ENCODE data around the gene BMS1. TPM values are rescaled to one million over a fixed set of nuclear protein-coding genes. Genes with fewer than 3 reads are reported as not detected.
"Not testable (repeated sequence)": the region's sequence is repeated elsewhere in the genome, so short reads cannot be mapped to it uniquely, and the experiment has no call there.

The BMS1 gene
- total RNA-seq, 2 experiments from 2014 or later: 17.5 to 18.1 TPM

DNA sequence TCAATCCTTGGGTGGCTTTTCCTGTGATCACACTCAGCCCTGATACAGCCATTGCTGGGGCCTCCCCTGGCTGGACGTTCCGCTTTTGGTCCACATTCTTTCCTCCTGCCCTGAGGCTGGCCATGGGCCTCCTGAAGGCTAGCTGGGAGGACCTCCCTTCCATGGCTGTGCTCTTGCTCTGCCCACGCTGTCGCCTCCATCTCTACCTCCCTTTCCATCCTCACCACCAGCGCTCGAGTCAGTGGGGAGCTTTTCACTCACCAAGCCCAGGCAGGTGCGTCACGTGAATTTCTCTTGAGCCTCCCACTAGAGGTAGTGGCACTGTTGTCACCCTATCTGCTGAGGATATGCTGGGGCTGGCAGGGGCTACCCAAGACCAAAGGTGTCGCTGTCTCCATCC is 85.9 kb downstream of the BMS1 start:
- Mint-ChIP-seq H3K4me3 (no peak overlapping the region), H3K36me3 (ENCODE audit: low read depth) (no peaks in the 10 kb centered on the region), H3K27ac (no peak overlapping the region), H3K27me3 (ENCODE audit: low read depth) (peaks cover 26% of the 10 kb centered on the region), H3K4me1 (ENCODE audit: low read depth) (peaks cover 5% of the 10 kb centered on the region), H3K9me3 (ENCODE audit: insufficient read depth) (no peaks in the 10 kb centered on the region)
- DNase-seq (no peak), ATAC-seq (no peak)
- POLR2A ChIA-PET: no interaction called here
- CTCF ChIA-PET: no interaction called here

DNA sequence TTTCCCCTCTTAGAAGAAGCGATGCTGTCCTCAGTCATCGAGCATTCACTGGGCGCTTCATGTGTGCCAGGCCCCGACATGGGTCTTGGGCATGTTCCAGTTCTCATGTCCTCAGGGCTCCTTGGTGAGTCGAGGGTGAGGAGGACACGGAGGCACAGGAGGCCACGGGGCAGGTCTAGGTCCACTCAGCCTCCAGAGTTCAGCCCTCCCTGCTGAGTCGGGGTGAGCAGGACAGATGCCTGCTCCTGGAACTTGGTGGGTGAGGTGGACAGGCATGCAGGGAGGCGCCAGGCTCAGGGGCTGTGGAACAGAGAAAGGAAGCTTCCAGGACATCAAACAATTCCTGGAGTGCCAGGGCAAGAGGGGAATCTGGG is 87.4 kb downstream of the BMS1 start:
- no peak for ATAC-seq
- H3K9me3 Mint-ChIP-seq (ENCODE audit: insufficient read depth): no peaks in the 10 kb centered on the region
- ChIA-PET POLR2A (no interaction called here), CTCF (no interaction called here)
- no peak overlapping the region for H3K4me3 Mint-ChIP-seq
- no peak overlapping the region for H3K27ac Mint-ChIP-seq
- no peaks in the 10 kb centered on the region for H3K36me3 Mint-ChIP-seq (ENCODE audit: low read depth)
- peaks cover 15% of the 10 kb centered on the region for H3K27me3 Mint-ChIP-seq (ENCODE audit: low read depth)
- DNase-seq: no peak
- peaks cover 5% of the 10 kb centered on the region for H3K4me1 Mint-ChIP-seq (ENCODE audit: low read depth)

DNA sequence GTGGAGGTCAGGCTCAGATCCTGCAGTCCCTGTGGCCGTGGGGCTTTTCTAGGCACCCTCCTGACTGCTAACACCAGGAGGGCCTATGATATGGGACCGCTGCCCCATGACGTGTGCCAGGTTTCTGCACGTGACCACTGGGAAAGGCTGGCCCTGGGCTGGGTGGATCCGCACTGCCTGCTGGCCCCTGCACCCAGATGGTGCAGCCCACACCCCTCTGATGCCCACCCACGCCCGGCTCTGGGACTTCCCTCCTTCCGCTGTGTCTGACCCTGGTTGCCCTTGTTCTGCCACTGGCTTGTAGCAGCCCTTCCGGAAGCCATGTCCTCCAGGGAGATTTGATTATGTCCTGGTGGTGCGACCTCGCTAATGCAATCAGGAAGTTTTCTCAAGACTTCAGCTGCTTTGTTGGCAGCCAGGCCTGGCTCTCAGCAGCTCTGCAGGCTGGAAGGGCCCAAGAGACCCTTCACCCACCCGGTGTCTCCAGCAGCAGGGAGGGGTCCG is 88.6 kb downstream of the BMS1 start:
- CTCF ChIA-PET; H3K27me3 Mint-ChIP-seq (ENCODE audit: low read depth); H3K4me3 Mint-ChIP-seq; H3K27ac Mint-ChIP-seq; POLR2A ChIA-PET; DNase-seq; H3K36me3 Mint-ChIP-seq (ENCODE audit: low read depth); ATAC-seq; H3K9me3 Mint-ChIP-seq (ENCODE audit: insufficient read depth); H3K4me1 Mint-ChIP-seq (ENCODE audit: low read depth): not testable (repeated sequence)

DNA sequence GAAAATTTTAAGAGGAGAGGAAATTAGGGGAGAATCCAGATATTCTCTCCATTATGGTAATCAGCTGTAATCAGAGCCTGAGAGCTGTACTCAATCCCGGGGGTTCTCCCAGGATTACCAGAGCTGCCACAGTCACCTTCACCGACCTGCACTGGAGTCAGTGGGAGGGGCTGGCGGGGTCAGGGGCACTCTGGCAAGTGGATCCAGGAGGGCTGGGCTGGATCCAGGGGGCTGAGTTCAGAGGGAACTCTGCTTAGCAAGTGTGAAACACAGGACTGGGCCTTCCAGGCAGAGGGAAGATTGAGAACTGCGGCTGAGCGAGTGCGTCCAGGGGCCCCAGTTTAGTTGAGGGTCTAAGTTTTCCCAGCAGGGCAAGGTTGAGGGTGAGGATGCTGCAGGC is 89.2 kb downstream of the BMS1 start:
- ChIA-PET CTCF (no interaction called here), POLR2A (no interaction called here)
- peaks cover 5% of the 10 kb centered on the region for H3K27me3 Mint-ChIP-seq (ENCODE audit: low read depth)
- H3K4me3 Mint-ChIP-seq: no peak overlapping the region
- ATAC-seq (no peak), DNase-seq (no peak)
- H3K36me3 Mint-ChIP-seq (ENCODE audit: low read depth): no peaks in the 10 kb centered on the region
- H3K9me3 Mint-ChIP-seq (ENCODE audit: insufficient read depth): no peaks in the 10 kb centered on the region
- H3K4me1 Mint-ChIP-seq (ENCODE audit: low read depth): peaks cover 3% of the 10 kb centered on the region
- H3K27ac Mint-ChIP-seq: no peak overlapping the region

DNA sequence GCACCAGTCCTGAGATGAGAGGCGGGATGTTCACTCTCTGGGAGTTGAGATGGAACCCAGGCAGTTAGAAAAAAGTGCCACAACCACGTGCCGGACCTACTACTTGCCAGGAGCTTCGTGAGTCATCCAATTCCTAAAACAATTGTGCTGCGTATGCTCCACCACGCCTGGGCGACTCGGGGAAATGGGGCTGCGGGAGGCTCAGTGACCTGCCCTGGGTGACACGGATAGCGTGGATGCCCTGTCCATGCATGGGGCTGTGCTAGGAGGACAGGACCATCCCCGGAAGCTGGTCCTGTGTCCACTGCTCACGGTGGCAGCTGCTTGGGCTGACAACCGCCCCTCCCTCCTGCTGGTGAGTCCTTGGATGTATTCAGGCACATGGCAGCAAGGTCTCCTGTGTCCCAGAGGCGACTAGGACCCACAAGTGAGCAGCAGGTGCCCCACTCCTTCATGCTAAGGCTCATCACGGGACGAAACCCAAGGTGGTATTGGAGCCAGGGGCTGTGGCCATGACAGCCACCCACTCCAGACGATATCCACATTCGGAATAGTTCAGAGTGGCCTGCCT is 90.4 kb downstream of the BMS1 start:
- Mint-ChIP-seq H3K27ac (no peak overlapping the region), H3K4me3 (no peak overlapping the region), H3K9me3 (ENCODE audit: insufficient read depth) (no peaks in the 10 kb centered on the region), H3K4me1 (ENCODE audit: low read depth) (no peaks in the 10 kb centered on the region), H3K36me3 (ENCODE audit: low read depth) (no peaks in the 10 kb centered on the region), H3K27me3 (ENCODE audit: low read depth) (no peaks in the 10 kb centered on the region)
- DNase-seq (no peak), ATAC-seq (no peak)
- ChIA-PET POLR2A (no interaction called here), CTCF (no interaction called here)

DNA sequence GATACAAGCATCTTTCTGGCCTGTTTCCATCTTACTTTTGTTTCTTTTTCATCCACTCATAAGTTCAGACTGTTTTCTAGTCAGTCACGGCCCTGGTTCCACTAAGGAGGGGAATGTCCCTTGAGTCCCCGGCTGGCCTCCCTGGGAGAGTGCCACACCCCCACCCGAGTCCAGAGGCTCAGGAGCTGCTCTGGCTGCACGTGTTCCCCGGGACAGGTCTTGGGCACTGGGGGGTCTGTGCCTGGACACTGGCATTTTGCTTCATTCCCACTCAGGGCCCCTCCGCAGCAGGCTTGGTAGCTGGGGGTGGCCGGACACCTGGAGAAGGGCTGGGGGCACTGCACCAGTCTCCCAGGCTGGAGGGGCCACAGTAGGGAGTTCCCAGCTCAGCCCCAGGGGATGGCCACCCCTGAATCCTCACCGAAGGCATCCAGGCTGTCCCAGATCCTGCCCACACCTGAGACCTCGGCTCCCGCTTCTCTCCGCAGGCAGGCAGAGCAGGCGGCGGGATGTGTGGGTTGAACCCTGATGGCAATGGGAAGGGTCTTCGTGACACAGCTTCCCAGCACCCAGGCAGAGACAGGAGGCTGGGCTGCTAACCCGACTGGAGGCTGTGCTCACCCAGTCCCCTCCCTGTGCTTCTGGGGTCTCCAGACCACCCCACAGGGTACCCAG is 92.3 kb downstream of the BMS1 start:
- Mint-ChIP-seq H3K36me3 (ENCODE audit: low read depth) (no peaks in the 10 kb centered on the region), H3K4me3 (no peak overlapping the region), H3K4me1 (ENCODE audit: low read depth) (no peaks in the 10 kb centered on the region), H3K9me3 (ENCODE audit: insufficient read depth) (no peaks in the 10 kb centered on the region), H3K27ac (no peak overlapping the region), H3K27me3 (ENCODE audit: low read depth) (no peaks in the 10 kb centered on the region)
- ChIA-PET CTCF (no interaction called here), POLR2A (no interaction called here)
- DNase-seq (peak; percentile 7), ATAC-seq (no peak)

DNA sequence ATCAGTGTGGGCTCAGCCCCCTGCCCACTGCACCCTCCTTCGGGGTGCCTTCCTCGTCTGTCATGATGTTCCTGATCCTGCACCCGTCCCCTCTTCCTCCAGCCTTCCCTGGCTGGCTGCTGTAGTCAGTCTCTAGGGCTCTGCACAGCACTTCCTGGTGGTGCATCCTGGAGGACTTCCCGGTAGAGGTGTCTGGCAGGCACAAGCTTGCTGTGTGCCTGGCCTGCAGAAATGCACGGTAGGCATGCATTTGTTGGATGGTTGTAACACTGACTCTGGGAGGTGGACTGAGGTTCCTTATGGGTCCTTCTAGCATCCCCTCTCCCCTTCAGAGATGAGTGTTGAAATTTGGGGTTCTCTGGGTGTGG is 92.8 kb downstream of the BMS1 start:
- H3K27ac Mint-ChIP-seq: no peak overlapping the region
- POLR2A ChIA-PET: no interaction called here

DNA sequence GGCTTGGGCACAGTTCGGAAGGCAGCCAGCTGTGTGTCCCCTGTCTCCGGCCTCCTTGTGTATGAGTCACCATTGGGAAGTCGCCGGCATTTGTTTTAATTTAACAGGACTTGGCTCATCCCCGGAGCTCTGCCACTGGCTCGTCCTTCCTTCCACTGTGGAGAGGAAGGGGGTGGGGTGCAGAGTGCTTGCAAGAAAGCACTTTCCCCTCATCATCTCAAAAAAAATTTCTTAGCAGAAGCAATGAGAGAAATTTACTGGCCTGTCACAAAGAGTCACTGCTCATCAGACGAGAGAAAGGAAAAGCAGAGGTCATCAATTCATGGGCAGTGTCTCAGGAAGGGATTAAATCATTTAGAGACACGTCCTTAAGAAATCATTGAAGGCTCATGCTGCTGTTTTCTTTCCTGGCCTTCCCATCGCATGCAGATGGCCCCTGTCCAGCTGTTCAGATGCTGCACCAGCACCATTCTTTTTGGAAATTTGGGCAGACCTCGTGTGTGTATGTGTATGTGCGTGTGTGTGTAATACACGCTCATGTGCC is 93.3 kb downstream of the BMS1 start:
- ATAC-seq (no peak), DNase-seq (peak; percentile 10)
- Mint-ChIP-seq H3K4me3 (no peak overlapping the region), H3K27ac (no peak overlapping the region), H3K36me3 (ENCODE audit: low read depth) (no peaks in the 10 kb centered on the region), H3K9me3 (ENCODE audit: insufficient read depth) (no peaks in the 10 kb centered on the region), H3K27me3 (ENCODE audit: low read depth) (no peaks in the 10 kb centered on the region), H3K4me1 (ENCODE audit: low read depth) (no peaks in the 10 kb centered on the region)
- POLR2A ChIA-PET: no interaction called here
- CTCF ChIA-PET: no interaction called here

More for the DNA sequence above, 92.8 kb downstream of the BMS1 start:
- Mint-ChIP-seq H3K4me3 (no peak overlapping the region), H3K9me3 (ENCODE audit: insufficient read depth) (no peaks in the 10 kb centered on the region), H3K27me3 (ENCODE audit: low read depth) (no peaks in the 10 kb centered on the region), H3K4me1 (ENCODE audit: low read depth) (no peaks in the 10 kb centered on the region), H3K36me3 (ENCODE audit: low read depth) (no peaks in the 10 kb centered on the region)
- DNase-seq (peak; percentile 16), ATAC-seq (no peak)
- CTCF ChIA-PET: no interaction called here

DNA sequence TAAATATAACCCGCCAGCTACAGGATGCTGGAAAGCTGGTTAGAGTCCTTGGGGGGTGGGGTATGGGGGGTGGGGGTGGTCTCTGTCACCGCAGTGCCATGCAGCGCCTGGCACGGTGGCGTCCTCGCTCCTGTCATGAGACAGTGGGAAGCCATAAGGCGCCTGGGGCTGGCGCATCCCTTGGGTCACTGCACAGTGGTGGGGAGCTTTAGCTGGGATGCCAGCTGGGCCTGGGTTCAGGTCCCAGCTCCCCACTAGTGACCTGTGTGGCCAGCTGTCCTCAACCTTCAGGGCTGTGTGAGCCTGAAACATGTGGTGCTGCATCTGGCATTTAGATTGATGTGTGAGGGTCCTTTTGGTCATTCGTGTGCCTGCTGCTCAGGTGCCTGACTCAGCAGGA is 93.9 kb downstream of the BMS1 start:
- H3K27ac Mint-ChIP-seq: no peak overlapping the region
- H3K9me3 Mint-ChIP-seq (ENCODE audit: insufficient read depth): no peaks in the 10 kb centered on the region
- no peaks in the 10 kb centered on the region for H3K27me3 Mint-ChIP-seq (ENCODE audit: low read depth)
- ChIA-PET POLR2A (no interaction called here), CTCF (no interaction called here)
- ATAC-seq (no peak), DNase-seq (no peak)
- no peaks in the 10 kb centered on the region for H3K4me1 Mint-ChIP-seq (ENCODE audit: low read depth)
- no peaks in the 10 kb centered on the region for H3K36me3 Mint-ChIP-seq (ENCODE audit: low read depth)
- H3K4me3 Mint-ChIP-seq: no peak overlapping the region

DNA sequence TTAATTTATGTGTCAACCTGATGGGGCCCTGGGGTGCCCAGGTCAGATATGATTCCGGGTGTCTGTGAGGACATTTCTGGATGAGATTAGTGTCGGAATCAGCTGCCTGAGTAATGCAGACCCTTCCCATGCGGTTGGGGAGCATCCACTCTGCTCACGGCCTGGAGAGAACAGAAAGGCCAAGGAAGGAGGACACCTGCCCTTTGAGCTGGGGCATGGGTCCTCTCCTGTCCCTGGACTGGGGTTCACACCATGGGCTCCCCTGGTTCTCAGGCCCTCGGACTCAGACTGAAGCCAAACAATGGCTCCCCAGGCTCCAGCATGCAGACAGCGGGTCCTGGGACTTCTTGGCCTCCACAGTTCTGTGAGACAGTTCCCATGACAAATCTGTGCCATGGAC is 94.3 kb downstream of the BMS1 start:
- H3K36me3 Mint-ChIP-seq (ENCODE audit: low read depth): no peaks in the 10 kb centered on the region
- H3K27me3 Mint-ChIP-seq (ENCODE audit: low read depth): no peaks in the 10 kb centered on the region
- ChIA-PET POLR2A (no interaction called here), CTCF (no interaction called here)
- no peak for DNase-seq
- no peak for ATAC-seq
- H3K27ac Mint-ChIP-seq: no peak overlapping the region
- H3K4me3 Mint-ChIP-seq: no peak overlapping the region
- no peaks in the 10 kb centered on the region for H3K4me1 Mint-ChIP-seq (ENCODE audit: low read depth)
- H3K9me3 Mint-ChIP-seq (ENCODE audit: insufficient read depth): peaks cover under 1% of the 10 kb centered on the region

DNA sequence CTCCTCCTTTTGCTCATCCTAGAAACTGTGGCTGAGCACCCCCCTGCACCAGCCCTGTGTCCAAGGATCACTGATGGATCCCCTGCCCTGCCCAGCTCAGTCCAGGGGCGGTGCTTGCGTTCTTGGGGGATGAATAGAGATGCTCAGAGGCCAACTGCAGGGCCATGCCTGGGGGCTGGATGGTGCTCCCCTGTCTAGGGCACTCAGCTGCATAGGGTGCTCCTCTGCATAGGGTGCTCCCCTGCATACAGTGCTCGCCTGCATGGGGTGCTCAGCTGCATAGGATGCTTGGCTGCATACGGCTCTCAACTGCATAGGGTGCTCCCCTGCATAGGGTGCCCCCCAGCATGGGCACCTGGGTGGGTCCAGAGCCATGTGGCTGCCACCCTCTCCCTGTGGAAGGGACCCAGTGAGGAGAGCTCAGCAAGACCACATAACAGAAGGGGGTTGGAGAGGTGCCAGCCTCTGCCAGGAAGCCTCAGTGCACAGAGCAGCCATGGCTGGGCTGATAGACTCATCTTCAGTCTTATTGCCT is 95.0 kb downstream of the BMS1 start:
- Mint-ChIP-seq H3K27me3 (ENCODE audit: low read depth) (no peaks in the 10 kb centered on the region), H3K4me1 (ENCODE audit: low read depth) (no peaks in the 10 kb centered on the region), H3K27ac (no peak overlapping the region), H3K9me3 (ENCODE audit: insufficient read depth) (peaks cover 7% of the 10 kb centered on the region), H3K4me3 (no peak overlapping the region), H3K36me3 (ENCODE audit: low read depth) (no peaks in the 10 kb centered on the region)
- ATAC-seq: no peak
- peak; percentile 11 for DNase-seq
- ChIA-PET CTCF (no interaction called here), POLR2A (no interaction called here)

DNA sequence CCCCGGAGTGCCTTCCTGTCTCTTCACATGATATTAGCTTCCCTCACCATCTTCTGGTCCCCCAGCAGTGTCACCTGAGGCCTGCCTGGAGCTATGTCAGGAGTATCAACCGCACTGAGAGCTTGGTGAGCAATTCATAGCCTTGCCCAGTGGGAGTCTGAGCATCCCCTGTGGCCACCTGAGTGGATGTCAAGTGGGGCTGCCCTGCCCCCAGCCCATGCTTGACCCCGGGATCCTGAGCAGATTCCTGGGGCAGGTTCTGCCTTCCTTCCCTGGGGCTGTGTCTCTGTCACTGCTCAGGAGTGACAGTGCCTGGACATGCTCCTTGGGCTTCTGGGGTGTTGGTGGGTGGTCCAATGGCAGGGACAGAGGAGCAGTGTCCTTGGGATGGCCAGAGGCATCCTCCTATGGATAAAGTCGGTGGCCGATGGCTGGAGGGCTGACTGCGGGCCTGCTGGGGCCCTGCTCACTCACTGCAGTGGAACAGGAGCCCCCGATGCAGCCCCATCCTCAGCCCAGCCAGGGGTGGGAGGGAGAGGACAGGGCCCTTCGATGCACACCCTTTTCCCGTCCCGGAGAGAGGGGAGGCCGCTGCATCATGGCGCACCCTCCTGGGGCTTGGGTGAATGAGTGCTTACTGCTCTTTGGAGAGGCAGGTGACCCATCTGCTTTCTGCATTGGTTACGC is 95.7 kb downstream of the BMS1 start:
- ChIA-PET CTCF (no interaction called here), POLR2A (no interaction called here)
- Mint-ChIP-seq H3K4me1 (ENCODE audit: low read depth) (no peaks in the 10 kb centered on the region), H3K27ac (no peak overlapping the region), H3K4me3 (no peak overlapping the region), H3K27me3 (ENCODE audit: low read depth) (no peaks in the 10 kb centered on the region), H3K9me3 (ENCODE audit: insufficient read depth) (peaks cover 12% of the 10 kb centered on the region), H3K36me3 (ENCODE audit: low read depth) (no peaks in the 10 kb centered on the region)
- ATAC-seq: no peak
- no peak for DNase-seq

All from activated CD8-positive, alpha-beta T cell treated with anti-CD3 and anti-CD28 coated beads, Interleukin-2, amount 10 ng/mL, durations not matched to agents 7 days and 5 days (primary cell).